Parathyroid adenoma (tissue), 2 donors: ENCODE measurements around the gene CBFB.

ENCODE experiments used
- H2AFZ ChIP-seq: fragments of 300-600 bp; sonication (generic); one replicate; pipeline ENCODE4 v1.7.0; 2017; ENCODE audit warnings: antibody characterized with exemption, mild to moderate bottlenecking
- H3K27ac ChIP-seq: fragments of 300-600 bp; sonication (generic); one replicate; pipeline ENCODE4 v1.7.0; 2017
- H3K27me3 ChIP-seq: fragments of 300-600 bp; sonication (generic); one replicate; pipeline ENCODE4 v1.7.0; 2017; ENCODE audit warnings: low read length; ENCODE audit not compliant: control insufficient read depth, insufficient read depth
- H3K36me3 ChIP-seq: fragments of 300-600 bp; sonication (generic); one replicate; pipeline ENCODE4 v1.7.0; 2017; ENCODE audit warnings: low read length; ENCODE audit not compliant: control insufficient read depth, insufficient read depth
- H3K4me1 ChIP-seq: fragments of 300-600 bp; sonication (generic); one replicate; pipeline ENCODE4 v1.7.0; 2017; ENCODE audit warnings: control low read depth
- H3K4me2 ChIP-seq: fragments of 300-600 bp; sonication (generic); one replicate; pipeline ENCODE4 v1.7.0; 2017; ENCODE audit warnings: low read length
- H3K4me3 ChIP-seq: fragments of 300-600 bp; sonication (generic); one replicate; pipeline ENCODE4 v1.7.0; 2017; ENCODE audit warnings: low read depth, low read length
- H3K79me2 ChIP-seq: fragments of 300-600 bp; sonication (generic); one replicate; pipeline ENCODE4 v1.7.0; 2017; ENCODE audit warnings: control low read depth
- H3K9ac ChIP-seq: fragments of 300-600 bp; sonication (generic); one replicate; pipeline ENCODE4 v1.7.0; 2017; ENCODE audit warnings: mild to moderate bottlenecking
- H3K9me3 ChIP-seq: fragments of 300-600 bp; sonication (generic); one replicate; pipeline ENCODE4 v1.7.0; 2017; ENCODE audit warnings: low read length; ENCODE audit not compliant: control insufficient read depth
- TF ChIP-seq, protein P1 (sequence below): fragments of 300-600 bp; sonication (generic); IDR thresholded peaks from one replicate; pipeline ENCODE4 v1.7.0; 2017; ENCODE audit warnings: antibody characterized with exemption, mild to moderate bottlenecking
- donor health status: primary hyperparathyroidism.

The CBFB gene

DNA sequence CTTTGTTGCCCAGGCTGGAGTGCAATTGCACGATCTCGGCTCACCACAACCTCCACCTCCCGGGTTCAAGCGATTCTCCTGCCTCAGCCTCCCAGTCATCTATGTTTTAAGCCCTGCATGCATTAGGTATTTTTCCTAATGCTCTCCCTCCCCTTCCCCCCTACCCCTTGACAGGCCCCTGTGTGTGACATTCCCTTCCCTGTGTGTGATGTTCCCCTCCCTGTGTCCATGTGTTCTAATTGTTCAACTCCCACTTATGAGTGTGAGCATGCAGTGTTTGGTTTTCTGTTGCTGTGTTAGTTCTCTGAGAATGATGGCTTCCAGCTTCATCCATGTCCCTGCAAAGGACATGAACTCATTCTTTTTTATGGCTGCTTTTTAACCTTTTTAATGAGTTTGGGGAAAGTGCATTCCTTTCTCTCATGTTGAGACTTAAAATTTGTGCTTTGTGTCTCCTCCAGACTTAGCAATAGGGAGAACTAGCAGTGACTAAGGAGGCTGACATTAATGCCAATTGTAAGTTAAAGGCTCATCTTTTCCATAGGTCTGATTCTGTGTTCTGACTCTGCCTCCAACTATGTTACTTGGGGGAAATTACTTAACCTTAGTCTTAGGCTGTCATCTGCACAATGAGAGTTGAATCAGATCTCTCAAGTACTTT is 63.1 kb downstream of the CBFB start:
- TF ChIP-seq, protein P1, sequence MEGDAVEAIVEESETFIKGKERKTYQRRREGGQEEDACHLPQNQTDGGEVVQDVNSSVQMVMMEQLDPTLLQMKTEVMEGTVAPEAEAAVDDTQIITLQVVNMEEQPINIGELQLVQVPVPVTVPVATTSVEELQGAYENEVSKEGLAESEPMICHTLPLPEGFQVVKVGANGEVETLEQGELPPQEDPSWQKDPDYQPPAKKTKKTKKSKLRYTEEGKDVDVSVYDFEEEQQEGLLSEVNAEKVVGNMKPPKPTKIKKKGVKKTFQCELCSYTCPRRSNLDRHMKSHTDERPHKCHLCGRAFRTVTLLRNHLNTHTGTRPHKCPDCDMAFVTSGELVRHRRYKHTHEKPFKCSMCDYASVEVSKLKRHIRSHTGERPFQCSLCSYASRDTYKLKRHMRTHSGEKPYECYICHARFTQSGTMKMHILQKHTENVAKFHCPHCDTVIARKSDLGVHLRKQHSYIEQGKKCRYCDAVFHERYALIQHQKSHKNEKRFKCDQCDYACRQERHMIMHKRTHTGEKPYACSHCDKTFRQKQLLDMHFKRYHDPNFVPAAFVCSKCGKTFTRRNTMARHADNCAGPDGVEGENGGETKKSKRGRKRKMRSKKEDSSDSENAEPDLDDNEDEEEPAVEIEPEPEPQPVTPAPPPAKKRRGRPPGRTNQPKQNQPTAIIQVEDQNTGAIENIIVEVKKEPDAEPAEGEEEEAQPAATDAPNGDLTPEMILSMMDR, result no peak
- Histone ChIP-seq H3K79me2 (peaks cover 10% of the 10 kb centered on the region), H3K4me2 (no peak overlapping the region), H3K27ac (no peak overlapping the region), H3K4me1 (no peaks in the 10 kb centered on the region), H3K9me3 (no peaks in the 10 kb centered on the region), H3K4me3 (no peak overlapping the region), H3K36me3 (no peaks in the 10 kb centered on the region), H2AFZ (no peak overlapping the region), H3K9ac (no peak overlapping the region), H3K27me3 (no peaks in the 10 kb centered on the region)

DNA sequence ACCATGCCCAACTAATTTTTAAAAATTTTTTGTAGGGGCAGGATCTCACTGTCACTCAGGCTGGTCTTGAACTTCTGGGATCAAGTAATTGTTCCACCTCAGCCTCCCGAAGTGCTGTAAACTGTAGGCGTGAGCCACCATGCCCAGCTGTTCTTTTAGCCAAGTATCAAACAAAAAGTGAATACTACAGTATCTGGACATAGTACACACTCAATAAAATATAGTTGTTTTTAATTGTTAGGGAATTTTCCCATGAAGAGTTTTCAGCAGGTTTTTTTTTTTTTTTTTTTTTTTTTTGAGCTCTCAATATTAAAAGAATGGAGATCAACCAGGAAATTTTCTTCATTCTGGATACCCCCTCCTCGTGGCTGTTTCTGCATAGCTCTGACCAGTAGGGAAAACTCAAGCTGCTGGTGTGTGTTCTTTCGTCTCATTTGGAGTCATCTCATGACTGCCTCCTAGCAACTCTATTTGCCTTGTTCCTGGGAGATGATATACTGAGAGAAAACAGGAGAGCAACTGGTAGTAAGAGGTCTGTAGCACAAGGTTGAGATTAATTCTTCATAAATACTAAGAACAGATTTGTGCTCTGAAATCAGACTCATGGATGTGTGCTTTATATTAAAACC is 64.3 kb downstream of the CBFB start:
- no peak overlapping the region for H3K4me2 ChIP-seq
- H3K36me3 ChIP-seq, result no peaks in the 10 kb centered on the region
- H3K4me3 ChIP-seq, result no peak overlapping the region
- H3K27me3 ChIP-seq, result no peaks in the 10 kb centered on the region
- no peaks in the 10 kb centered on the region for H3K4me1 ChIP-seq
- no peak overlapping the region for H3K9ac ChIP-seq
- no peaks in the 10 kb centered on the region for H3K9me3 ChIP-seq
- H3K27ac ChIP-seq, result no peak overlapping the region
- TF ChIP-seq, protein P1, result no peak
- H3K79me2 ChIP-seq, result peaks cover 8% of the 10 kb centered on the region
- no peak overlapping the region for H2AFZ ChIP-seq

DNA sequence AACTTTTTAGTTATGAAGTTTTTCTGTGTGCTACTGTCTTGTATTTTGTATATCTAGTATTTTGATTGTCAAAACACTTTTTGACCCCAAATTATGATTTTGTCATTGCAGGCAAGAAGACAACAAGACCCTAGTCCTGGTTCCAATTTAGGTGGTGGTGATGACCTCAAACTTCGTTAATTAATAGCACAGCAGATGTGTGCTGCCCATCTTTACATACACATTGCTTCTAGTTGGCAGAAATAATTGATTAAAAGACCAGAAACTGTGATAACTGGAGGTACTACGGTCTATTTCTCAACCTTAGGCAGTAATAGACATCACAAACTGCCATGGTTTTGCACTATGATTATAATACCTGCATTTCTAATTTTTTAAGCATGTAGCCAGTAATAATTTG is 69.7 kb downstream of the CBFB start:
- Histone ChIP-seq H3K79me2 (peaks cover 6% of the 10 kb centered on the region), H2AFZ (no peak overlapping the region), H3K36me3 (no peaks in the 10 kb centered on the region), H3K9ac (no peak overlapping the region), H3K27ac (no peak overlapping the region), H3K4me2 (no peak overlapping the region), H3K4me1 (no peaks in the 10 kb centered on the region), H3K4me3 (no peak overlapping the region), H3K27me3 (no peaks in the 10 kb centered on the region), H3K9me3 (no peaks in the 10 kb centered on the region)
- TF ChIP-seq, protein P1, result no peak

DNA sequence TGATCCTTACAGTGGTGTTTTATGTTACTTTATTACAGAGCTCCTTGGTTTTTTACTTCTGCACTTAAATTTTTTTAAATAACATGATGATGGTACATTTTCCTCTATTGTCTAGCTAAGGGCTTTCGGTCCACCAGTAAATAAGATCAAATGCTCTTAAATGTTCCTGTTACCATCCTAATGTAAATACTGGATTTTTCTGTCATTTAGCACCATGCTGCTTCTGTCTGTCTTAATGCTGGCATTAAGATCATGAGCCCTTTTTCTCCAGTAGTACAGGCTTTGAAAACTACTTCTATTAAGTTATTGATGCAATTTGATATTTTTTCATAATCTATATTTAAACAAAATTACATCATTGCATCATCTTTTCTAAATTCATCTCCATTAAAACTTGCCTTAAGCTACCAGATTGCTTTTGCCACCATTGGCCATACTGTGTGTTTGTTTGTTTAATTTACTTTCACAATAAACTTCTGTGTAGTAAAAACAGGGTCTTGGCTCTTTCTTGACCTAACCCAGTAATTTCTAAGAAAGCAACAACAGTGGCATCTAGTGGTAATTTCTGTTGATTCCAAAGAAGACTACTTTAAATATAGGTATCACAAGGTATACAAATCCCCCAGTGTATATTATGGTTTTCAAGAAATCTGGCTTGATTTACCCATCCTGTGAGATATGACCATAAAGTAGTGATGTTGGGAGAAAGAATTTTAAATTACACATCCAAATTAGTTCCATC is 71.8 kb downstream of the CBFB start:
- no peak overlapping the region for H3K9ac ChIP-seq
- no peak overlapping the region for H3K27ac ChIP-seq

More for the DNA sequence above, 71.8 kb downstream of the CBFB start:
- Histone ChIP-seq H3K4me3 (no peak overlapping the region), H2AFZ (no peak overlapping the region), H3K36me3 (no peaks in the 10 kb centered on the region), H3K4me2 (no peak overlapping the region), H3K27me3 (no peaks in the 10 kb centered on the region), H3K4me1 (no peaks in the 10 kb centered on the region), H3K9me3 (no peaks in the 10 kb centered on the region), H3K79me2 (peaks cover 3% of the 10 kb centered on the region)
- TF ChIP-seq, protein P1, result peak; percentile 25
